ENCODE measurements around the gene C4A.
"Not testable (repeated sequence)": the region's sequence is repeated elsewhere in the genome, so short reads cannot be mapped to it uniquely, and the experiment has no call there.

The C4A gene

DNA sequence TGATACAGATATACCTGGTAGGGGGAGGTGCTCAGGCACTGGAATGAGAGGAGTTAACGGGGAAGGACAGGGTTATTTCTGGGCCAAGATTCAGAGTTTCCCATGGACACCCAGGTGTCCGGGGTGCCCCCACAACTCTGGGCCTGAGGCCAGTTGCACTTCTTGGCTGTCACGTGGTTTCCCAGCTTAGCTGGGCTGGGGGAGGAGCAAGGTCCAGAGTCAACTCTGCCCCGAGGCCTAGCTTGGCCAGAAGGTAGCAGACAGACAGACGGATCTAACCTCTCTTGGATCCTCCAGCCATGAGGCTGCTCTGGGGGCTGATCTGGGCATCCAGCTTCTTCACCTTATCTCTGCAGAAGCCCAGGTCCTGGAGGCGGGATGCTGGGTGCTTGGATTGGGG lies 32.7 kb downstream of the C4A start, which contains the start of gene C4B:
TSS of gene C4B (plus strand) at position 249 of the 400 bp plus-strand sequence. CDS start at position 300, 51 bp downstream.
- not testable (repeated sequence) for H3K36me3 ChIP-seq (ENCODE audit: control insufficient read depth, low read depth, low read length); H3K27me3 ChIP-seq (ENCODE audit: control insufficient read depth, insufficient read depth, low read length)

DNA sequence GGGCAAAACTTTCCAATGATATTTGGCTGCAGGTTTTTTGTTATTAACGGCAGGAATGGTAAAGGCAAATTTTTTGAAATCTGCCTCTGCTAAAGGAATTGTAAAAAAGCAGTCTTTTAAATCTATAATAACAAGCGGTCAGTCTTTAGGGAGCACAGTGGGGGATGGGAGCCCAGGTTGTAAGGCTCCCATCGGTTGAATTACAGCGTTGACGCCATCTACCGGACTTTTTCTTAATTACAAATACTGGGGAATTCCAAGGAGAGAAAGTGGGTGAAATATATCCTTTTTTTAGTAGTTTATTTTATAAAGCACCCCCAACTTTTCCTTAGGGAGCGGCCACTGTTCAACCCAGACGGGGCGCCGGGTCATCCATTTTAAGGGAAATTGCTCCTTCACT lies 40.2 kb downstream of the C4A start:
- not testable (repeated sequence) for H3K4me1 ChIP-seq (ENCODE audit: control insufficient read depth, low read depth, low read length); H3K9me3 ChIP-seq (ENCODE audit: control insufficient read depth, low read depth, low read length); H3K4me3 ChIP-seq (ENCODE audit: low read length); H3K27ac ChIP-seq (ENCODE audit: low read length); H3K9ac ChIP-seq (ENCODE audit: low read length); H3K36me3 ChIP-seq (ENCODE audit: control insufficient read depth, low read depth, low read length); H3K27me3 ChIP-seq (ENCODE audit: control insufficient read depth, insufficient read depth, low read length)

More for the DNA sequence above, 32.7 kb downstream of the C4A start, which contains the start of gene C4B:
- H3K4me1 ChIP-seq (ENCODE audit: control insufficient read depth, low read depth, low read length); H3K27ac ChIP-seq (ENCODE audit: low read length); H3K4me3 ChIP-seq (ENCODE audit: low read length); H3K9ac ChIP-seq (ENCODE audit: low read length); H3K9me3 ChIP-seq (ENCODE audit: control insufficient read depth, low read depth, low read length): not testable (repeated sequence)

DNA sequence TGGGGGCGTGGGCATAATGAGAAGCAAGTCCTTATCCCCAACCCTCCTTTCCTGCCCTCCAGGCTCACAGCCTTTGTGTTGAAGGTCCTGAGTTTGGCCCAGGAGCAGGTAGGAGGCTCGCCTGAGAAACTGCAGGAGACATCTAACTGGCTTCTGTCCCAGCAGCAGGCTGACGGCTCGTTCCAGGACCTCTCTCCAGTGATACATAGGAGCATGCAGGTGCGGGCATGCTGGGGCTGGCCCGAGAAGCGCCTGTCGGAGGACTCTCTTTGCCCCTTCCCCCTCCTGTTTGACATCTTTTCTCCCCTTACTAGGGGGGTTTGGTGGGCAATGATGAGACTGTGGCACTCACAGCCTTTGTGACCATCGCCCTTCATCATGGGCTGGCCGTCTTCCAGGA lies 46.8 kb downstream of the C4A start:
- H3K4me1 ChIP-seq (ENCODE audit: control insufficient read depth, low read depth, low read length); H3K4me3 ChIP-seq (ENCODE audit: low read length); H3K27ac ChIP-seq (ENCODE audit: low read length); H3K9me3 ChIP-seq (ENCODE audit: control insufficient read depth, low read depth, low read length); H3K9ac ChIP-seq (ENCODE audit: low read length); H3K36me3 ChIP-seq (ENCODE audit: control insufficient read depth, low read depth, low read length); H3K27me3 ChIP-seq (ENCODE audit: control insufficient read depth, insufficient read depth, low read length): not testable (repeated sequence)

DNA sequence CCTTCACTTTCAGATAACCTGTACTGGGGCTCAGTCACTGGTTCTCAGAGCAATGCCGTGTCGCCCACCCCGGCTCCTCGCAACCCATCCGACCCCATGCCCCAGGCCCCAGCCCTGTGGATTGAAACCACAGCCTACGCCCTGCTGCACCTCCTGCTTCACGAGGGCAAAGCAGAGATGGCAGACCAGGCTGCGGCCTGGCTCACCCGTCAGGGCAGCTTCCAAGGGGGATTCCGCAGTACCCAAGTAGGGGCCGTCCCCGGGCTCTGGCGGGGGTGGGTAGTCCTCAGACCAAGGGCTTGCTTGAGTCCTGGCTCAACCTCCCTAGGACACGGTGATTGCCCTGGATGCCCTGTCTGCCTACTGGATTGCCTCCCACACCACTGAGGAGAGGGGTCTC lies 47.7 kb downstream of the C4A start:
- H3K36me3 ChIP-seq (ENCODE audit: control insufficient read depth, low read depth, low read length); H3K27me3 ChIP-seq (ENCODE audit: control insufficient read depth, insufficient read depth, low read length); H3K4me3 ChIP-seq (ENCODE audit: low read length); H3K9ac ChIP-seq (ENCODE audit: low read length); H3K4me1 ChIP-seq (ENCODE audit: control insufficient read depth, low read depth, low read length); H3K27ac ChIP-seq (ENCODE audit: low read length); H3K9me3 ChIP-seq (ENCODE audit: control insufficient read depth, low read depth, low read length): not testable (repeated sequence)

DNA sequence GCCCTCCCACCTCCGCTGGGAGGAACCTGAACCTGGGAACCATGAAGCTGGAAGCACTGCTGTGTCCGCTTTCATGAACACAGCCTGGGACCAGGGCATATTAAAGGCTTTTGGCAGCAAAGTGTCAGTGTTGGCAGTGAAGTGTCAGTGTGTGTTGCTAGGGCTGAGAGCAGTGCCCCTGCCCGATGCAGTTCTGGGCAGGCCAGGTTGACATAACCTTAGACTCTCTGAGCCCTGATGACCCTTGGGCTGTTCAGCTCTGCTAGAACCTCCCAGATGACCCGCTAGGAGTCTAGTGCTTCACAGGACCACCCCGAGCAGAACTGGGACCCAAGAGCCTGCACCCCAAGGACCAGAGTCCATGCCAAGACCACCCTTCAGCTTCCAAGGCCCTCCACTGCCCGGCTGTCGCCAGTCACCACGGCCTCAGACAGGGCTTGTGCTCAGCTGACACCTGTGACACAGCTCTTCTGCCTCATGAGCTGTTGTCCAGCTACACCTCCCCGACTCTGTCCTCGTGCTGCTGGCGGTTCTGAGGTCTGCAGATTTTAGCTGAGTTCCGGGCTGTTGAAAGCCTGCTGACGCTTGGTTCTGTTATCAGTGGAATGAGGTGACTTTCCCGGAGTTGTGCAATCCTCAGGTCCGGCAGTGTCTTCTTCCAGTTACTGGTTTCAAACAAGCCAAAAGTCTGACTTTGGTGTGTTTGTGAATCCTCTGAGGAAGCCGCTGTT lies 53.6 kb downstream of the C4A start:
- not testable (repeated sequence) for H3K4me1 ChIP-seq (ENCODE audit: control insufficient read depth, low read depth, low read length); H3K27ac ChIP-seq (ENCODE audit: low read length); H3K27me3 ChIP-seq (ENCODE audit: control insufficient read depth, insufficient read depth, low read length); H3K9ac ChIP-seq (ENCODE audit: low read length); H3K9me3 ChIP-seq (ENCODE audit: control insufficient read depth, low read depth, low read length); H3K4me3 ChIP-seq (ENCODE audit: low read length); H3K36me3 ChIP-seq (ENCODE audit: control insufficient read depth, low read depth, low read length)

DNA sequence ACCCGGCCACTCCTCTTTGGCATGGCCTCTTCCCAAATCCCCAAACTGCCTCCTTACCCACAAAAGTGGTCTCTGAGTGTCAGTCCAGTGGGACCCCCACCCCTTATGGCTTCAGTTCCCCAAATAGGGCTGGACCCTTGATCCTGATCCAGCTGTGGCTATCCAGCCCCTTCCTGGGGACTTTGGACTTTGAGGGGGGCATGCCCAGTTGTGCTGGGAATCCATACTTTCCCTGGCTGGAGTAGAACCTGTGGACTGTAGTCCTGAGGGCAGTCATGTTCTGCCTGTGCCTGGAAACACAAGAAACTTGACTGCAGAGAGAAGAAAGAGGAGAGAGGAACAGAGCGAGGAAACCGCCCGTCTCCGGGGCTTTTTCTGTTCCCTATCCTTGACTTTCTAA lies 55.3 kb downstream of the C4A start:
- H3K9me3 ChIP-seq (ENCODE audit: control insufficient read depth, low read depth, low read length); H3K9ac ChIP-seq (ENCODE audit: low read length); H3K27me3 ChIP-seq (ENCODE audit: control insufficient read depth, insufficient read depth, low read length); H3K36me3 ChIP-seq (ENCODE audit: control insufficient read depth, low read depth, low read length); H3K4me1 ChIP-seq (ENCODE audit: control insufficient read depth, low read depth, low read length); H3K4me3 ChIP-seq (ENCODE audit: low read length); H3K27ac ChIP-seq (ENCODE audit: low read length): not testable (repeated sequence)

DNA sequence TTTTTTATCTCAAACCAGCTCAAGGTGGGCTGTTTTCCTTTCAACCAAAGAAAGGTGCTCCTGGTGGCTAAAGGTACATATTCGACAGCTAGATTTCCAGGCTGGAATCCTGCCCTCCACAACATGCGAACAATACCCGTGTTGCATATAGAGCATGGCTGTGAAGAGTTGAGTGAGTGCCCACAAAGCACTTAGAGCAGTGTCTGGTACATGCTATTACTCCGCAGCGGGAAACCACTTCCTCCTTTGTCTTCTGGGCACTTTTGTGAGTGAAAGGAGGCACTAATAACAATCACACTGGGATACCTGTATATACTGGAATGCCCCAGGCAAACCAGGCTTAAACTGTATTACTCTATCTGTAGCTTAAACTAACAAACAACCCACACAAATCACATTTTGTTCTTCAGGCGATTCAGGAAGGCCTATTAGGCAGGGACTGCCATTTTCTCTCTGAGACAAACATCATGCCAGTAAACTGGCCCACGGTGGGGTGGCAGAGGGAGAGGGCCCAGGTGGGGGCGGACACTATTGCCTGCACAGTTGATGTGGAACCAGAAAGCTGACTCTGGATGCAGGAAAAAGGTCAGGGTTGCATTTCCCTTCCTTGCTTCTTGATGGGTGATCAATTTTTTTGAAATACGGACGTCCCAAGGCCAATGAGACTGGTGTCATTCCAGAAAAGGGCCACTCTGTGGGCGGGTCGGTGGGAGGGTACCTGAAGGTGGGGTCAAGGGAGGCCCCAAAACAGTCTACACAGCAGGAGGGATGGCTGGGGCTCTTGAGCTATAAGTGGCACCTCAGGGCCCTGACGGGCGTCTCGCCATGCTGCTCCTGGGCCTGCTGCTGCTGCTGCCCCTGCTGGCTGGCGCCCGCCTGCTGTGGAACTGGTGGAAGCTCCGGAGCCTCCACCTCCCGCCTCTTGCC lies 56.0 kb downstream of the C4A start, which contains the start of gene CYP21A2:
TSS of gene CYP21A2 (plus strand) at position 818 of the 927 bp plus-strand sequence. CDS start at position 826, 8 bp downstream.
- not testable (repeated sequence) for H3K4me3 ChIP-seq (ENCODE audit: low read length); H3K9me3 ChIP-seq (ENCODE audit: control insufficient read depth, low read depth, low read length); H3K4me1 ChIP-seq (ENCODE audit: control insufficient read depth, low read depth, low read length); H3K27me3 ChIP-seq (ENCODE audit: control insufficient read depth, insufficient read depth, low read length); H3K9ac ChIP-seq (ENCODE audit: low read length); H3K36me3 ChIP-seq (ENCODE audit: control insufficient read depth, low read depth, low read length); H3K27ac ChIP-seq (ENCODE audit: low read length)

DNA sequence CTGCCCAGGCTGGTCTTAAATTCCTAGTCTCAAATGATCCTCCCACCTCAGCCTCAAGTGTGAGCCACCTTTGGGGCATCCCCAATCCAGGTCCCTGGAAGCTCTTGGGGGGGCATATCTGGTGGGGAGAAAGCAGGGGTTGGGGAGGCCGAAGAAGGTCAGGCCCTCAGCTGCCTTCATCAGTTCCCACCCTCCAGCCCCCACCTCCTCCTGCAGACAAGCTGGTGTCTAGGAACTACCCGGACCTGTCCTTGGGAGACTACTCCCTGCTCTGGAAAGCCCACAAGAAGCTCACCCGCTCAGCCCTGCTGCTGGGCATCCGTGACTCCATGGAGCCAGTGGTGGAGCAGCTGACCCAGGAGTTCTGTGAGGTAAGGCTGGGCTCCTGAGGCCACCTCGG lies 57.0 kb downstream of the C4A start:
- H3K36me3 ChIP-seq (ENCODE audit: control insufficient read depth, low read depth, low read length); H3K9me3 ChIP-seq (ENCODE audit: control insufficient read depth, low read depth, low read length); H3K9ac ChIP-seq (ENCODE audit: low read length); H3K4me1 ChIP-seq (ENCODE audit: control insufficient read depth, low read depth, low read length); H3K4me3 ChIP-seq (ENCODE audit: low read length); H3K27me3 ChIP-seq (ENCODE audit: control insufficient read depth, insufficient read depth, low read length); H3K27ac ChIP-seq (ENCODE audit: low read length): not testable (repeated sequence)

DNA sequence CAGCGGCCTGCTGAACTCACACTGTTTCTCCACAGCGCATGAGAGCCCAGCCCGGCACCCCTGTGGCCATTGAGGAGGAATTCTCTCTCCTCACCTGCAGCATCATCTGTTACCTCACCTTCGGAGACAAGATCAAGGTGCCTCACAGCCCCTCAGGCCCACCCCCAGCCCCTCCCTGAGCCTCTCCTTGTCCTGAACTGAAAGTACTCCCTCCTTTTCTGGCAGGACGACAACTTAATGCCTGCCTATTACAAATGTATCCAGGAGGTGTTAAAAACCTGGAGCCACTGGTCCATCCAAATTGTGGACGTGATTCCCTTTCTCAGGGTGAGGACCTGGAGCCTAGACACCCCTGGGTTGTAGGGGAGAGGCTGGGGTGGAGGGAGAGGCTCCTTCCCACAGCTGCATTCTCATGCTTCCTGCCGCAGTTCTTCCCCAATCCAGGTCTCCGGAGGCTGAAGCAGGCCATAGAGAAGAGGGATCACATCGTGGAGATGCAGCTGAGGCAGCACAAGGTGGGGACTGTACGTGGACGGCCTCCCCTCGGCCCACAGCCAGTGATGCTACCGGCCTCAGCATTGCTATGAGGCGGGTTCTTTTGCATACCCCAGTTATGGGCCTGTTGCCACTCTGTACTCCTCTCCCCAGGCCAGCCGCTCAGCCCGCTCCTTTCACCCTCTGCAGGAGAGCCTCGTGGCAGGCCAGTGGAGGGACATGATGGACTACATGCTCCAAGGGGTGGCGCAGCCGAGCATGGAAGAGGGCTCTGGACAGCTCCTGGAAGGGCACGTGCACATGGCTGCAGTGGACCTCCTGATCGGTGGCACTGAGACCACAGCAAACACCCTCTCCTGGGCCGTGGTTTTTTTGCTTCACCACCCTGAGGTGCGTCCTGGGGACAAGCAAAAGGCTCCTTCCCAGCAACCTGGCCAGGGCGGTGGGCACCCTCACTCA lies 57.7 kb downstream of the C4A start:
- not testable (repeated sequence) for H3K27ac ChIP-seq (ENCODE audit: low read length); H3K4me1 ChIP-seq (ENCODE audit: control insufficient read depth, low read depth, low read length)

DNA sequence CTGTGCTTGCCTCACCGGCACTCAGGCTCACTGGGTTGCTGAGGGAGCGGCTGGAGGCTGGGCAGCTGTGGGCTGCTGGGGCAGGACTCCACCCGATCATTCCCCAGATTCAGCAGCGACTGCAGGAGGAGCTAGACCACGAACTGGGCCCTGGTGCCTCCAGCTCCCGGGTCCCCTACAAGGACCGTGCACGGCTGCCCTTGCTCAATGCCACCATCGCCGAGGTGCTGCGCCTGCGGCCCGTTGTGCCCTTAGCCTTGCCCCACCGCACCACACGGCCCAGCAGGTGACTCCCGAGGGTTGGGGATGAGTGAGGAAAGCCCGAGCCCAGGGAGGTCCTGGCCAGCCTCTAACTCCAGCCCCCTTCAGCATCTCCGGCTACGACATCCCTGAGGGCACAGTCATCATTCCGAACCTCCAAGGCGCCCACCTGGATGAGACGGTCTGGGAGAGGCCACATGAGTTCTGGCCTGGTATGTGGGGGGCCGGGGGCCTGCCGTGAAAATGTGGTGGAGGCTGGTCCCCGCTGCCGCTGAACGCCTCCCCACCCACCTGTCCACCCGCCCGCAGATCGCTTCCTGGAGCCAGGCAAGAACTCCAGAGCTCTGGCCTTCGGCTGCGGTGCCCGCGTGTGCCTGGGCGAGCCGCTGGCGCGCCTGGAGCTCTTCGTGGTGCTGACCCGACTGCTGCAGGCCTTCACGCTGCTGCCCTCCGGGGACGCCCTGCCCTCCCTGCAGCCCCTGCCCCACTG lies 58.6 kb downstream of the C4A start:
- H3K9ac ChIP-seq (ENCODE audit: low read length); H3K4me1 ChIP-seq (ENCODE audit: control insufficient read depth, low read depth, low read length); H3K4me3 ChIP-seq (ENCODE audit: low read length); H3K9me3 ChIP-seq (ENCODE audit: control insufficient read depth, low read depth, low read length); H3K27ac ChIP-seq (ENCODE audit: low read length); H3K36me3 ChIP-seq (ENCODE audit: control insufficient read depth, low read depth, low read length); H3K27me3 ChIP-seq (ENCODE audit: control insufficient read depth, insufficient read depth, low read length): not testable (repeated sequence)

More for the DNA sequence above, 57.7 kb downstream of the C4A start:
- H3K9me3 ChIP-seq (ENCODE audit: control insufficient read depth, low read depth, low read length); H3K9ac ChIP-seq (ENCODE audit: low read length); H3K4me3 ChIP-seq (ENCODE audit: low read length); H3K36me3 ChIP-seq (ENCODE audit: control insufficient read depth, low read depth, low read length); H3K27me3 ChIP-seq (ENCODE audit: control insufficient read depth, insufficient read depth, low read length): not testable (repeated sequence)

DNA sequence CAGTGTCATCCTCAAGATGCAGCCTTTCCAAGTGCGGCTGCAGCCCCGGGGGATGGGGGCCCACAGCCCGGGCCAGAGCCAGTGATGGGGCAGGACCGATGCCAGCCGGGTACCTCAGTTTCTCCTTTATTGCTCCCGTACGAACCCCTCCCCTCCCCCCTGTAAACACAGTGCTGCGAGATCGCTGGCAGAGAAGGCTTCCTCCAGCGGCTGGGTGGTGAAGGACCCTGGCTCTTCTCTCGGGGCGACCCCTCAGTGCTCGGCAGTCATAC lies 59.1 kb downstream of the C4A start:
- H3K36me3 ChIP-seq (ENCODE audit: control insufficient read depth, low read depth, low read length); H3K27ac ChIP-seq (ENCODE audit: low read length); H3K9ac ChIP-seq (ENCODE audit: low read length); H3K4me1 ChIP-seq (ENCODE audit: control insufficient read depth, low read depth, low read length); H3K9me3 ChIP-seq (ENCODE audit: control insufficient read depth, low read depth, low read length); H3K27me3 ChIP-seq (ENCODE audit: control insufficient read depth, insufficient read depth, low read length); H3K4me3 ChIP-seq (ENCODE audit: low read length): not testable (repeated sequence)

All from iPS-18a (cell line).